Stimulated activated CD4-positive, alpha-beta T cell treated with anti-CD3 and anti-CD28 coated beads, Interleukin-4, amount 100 ng/mL, for 1 hour (primary cell): ENCODE measurements around the gene GPR61.

Experiments used
- DNase-seq: peaks from one replicate; pipeline ENCODE4 v3.0.0-alpha.2; 2020

Gene GPR61

GRCh38 chr1:109539676-109540075, at the start of gene GPR61:
Gene GPR61 (plus strand): TSS chr1:109539872. CDS start chr1:109543023, 3,151 bp downstream.
- DNase-seq: no peak

- peak; percentile 76 for DNase-seq
These were observed 49.4 kb upstream of the GPR61 start for GRCh38 chr1:109490029-109490933.

GRCh38 chr1:109490934-109491302, 48.8 kb upstream of the GPR61 start:
- no peak for DNase-seq

GRCh38 chr1:109491372-109491771, 48.3 kb upstream of the GPR61 start:
- no peak for DNase-seq

- no peak for DNase-seq
These were observed 46.9 kb upstream of the GPR61 start for GRCh38 chr1:109492779-109493178.

DNA sequence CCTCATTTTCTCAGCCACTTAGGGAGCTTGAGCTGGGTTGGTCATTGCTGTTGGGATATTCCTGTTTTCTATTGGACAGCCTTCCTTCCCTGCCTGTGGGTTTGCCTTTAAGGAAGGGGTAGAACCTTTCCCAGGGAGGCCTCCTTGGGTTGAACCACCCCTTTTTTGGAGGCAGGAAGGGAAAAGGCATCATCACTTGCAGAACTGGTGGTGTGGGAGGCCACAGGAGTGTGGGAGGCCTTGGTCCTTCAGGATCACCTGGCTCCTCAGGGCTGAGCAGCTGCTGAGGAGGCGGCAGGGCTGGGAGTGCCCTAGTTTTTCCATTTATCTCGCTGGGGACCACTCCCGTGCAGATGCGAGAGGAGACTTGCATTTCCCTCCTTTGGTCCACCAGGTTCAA, 46.4 kb upstream of the GPR61 start:
- DNase-seq: no peak

- peak; percentile 92 for DNase-seq
These were observed 45.7 kb upstream of the GPR61 start, which contains the start of gene CYB561D1 for GRCh38 chr1:109493805-109494539. Gene CYB561D1 (plus strand): TSS chr1:109494094. CDS start chr1:109494140, 46 bp downstream.

GRCh38 chr1:109495738-109496137, 43.9 kb upstream of the GPR61 start:
- no peak for DNase-seq

GRCh38 chr1:109497449-109498160, 42.1 kb upstream of the GPR61 start:
- DNase-seq: no peak

DNA sequence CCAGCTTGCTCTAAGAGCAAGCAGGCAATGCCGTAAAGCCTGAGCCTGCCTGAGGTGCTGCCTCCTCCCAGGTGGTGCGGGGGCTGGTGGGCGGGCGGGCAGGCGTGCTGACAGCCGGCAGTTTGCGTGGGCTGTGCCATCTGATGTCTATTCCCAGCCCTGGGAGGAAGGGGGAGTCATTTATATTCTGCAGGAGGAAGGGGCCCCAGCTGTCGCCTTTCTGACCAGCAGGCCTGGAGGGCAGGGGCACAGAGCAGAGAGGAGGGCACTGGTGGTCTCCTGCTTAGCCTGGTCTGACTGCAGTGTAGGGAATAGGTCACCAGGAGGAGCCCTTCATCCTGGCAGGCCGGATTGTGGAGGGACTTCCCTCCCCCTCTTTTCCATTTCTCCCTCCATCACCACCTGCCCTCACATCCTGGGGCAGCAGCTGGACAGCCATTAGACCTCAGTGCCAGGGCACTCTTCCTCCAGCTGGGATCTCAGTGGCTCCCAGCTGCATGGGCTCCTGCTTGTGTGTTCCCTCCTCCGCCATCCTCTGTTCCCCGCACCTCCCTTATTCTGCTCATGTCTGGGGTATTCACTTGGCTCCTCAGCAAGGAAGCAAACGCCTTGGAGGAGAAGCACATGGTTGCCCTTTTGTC, 41.4 kb upstream of the GPR61 start:
- peak; percentile 43 for DNase-seq

DNA sequence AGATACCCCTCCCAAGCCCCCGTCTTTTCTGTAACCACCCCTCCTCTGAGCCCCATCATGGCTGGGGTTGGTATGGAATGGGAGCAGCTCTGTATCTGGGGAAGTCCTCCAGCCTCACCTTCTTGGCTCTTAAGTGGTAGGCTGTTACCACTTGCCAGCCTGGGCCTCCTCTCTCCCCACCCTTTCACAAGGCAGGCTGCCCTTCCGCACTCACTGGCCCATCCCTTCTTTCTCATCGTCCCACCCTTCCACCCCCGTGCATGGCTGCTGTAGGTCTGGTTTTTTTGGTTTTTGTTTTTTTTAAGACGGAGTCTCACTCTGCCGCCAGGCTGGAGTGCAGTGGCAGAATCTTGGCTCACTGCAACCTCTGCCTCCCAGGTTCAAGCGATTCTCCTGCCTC, 40.6 kb upstream of the GPR61 start:
- DNase-seq: no peak

- peak; percentile 63 for DNase-seq
These were observed 39.8 kb upstream of the GPR61 start for GRCh38 chr1:109499661-109500536.

GRCh38 chr1:109500941-109501381, 38.7 kb upstream of the GPR61 start:
- DNase-seq: no peak

DNA sequence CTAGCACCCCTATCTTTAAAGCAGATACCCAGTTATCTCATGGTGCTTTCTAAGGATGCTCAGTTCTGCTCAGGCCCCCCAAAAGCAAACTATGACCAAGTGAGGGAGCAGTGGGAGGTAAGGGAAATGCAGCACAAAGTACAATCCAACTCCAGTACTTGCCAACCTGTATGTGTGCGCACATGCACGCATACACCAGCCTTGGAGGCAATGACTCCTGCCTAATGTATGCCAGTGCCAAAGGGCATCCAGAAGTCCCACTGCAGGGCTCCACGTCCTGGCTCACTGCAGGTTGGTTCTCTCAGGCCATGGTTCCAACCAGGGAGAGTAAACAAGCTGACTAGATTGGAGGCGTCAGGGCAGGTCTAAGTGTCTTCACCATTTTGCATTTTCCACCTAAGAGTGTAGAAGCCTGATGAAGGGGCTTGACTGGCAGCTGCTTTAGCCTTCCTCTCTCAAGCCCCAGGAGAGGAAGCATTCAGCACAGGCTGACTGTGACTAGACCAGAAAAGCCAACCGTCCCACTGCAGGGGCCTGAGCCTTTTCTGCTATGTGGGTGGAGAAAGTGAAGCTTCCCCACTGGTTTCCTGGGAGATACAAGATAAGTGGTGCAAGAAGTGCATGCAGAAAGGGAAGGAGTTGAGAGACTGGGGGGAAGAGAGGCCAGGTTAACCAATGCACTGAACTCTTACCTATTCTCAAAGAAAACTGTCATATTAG, 37.9 kb upstream of the GPR61 start:
- no peak for DNase-seq

GRCh38 chr1:109502364-109502851, 37.3 kb upstream of the GPR61 start:
- DNase-seq: no peak

GRCh38 chr1:109503935-109504334, 35.7 kb upstream of the GPR61 start:
- DNase-seq: no peak

- DNase-seq: no peak
These were observed 34.7 kb upstream of the GPR61 start for GRCh38 chr1:109504974-109505373.

DNA sequence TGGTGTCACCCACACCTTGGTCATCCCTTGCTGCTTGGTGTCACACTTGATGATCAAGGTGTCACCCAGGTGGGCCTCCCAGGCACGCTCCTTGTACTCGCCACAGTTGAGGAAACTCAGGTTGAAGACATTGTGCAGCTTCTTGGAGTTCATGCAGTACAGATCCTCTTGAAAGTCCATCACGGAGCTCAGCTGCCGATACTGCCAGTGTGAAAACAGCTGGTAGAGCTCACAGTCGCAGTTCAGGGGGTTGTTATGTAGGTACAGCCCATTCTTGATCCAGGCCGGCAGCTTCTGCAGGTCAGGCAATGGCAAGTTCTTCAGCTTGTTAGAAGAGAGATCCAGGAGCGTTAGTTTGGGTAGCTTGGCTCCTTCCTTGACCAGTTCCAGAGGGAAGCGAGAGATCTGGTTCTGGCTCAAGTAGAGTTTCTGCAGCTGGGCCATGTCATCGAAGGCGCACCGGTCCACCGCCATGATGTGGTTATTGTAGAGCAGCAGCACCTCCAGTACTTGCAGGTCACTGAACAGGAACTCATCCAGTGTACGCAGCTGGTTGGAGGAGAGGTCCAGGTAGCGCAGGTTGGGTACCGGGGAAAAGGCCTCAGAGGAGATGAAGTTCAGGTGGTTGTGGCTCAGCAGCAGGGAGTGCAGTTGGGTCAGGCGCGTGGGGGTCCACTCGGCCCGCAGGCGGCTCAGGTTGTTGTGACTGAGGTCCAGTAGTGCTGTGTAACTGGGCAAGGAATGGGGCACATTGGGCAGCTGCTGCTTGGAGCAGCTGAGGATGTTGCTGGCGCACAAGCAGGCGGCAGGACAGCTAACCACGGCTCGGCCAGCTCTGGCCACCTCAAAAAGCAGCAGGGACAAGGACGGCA, 31.4 kb upstream of the GPR61 start:
- no peak for DNase-seq

DNA sequence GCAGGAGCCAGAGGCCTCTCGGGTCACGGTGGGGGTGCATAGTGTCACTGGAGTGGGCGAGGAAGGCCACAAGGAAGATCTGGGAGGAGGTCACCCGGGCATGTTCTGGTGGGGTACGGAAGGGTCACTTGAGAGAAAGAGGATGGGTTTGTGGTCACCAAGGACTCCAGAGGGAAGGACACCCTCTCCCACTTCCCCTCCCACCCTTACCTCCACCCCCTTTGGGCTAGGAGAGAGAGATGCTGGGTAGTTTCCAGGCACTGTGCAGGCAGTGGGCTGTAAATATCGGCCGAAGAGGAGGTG, 30.8 kb upstream of the GPR61 start:
- DNase-seq: no peak
